ENCODE results near the gene DNASE1L3. TPM values are rescaled to one million over a fixed set of nuclear protein-coding genes. Genes with fewer than 3 reads are reported as not detected.
A peak's percentile ranks its signal among the peaks of the same experiment; 100 is the strongest.

The DNASE1L3 gene
- total and polyA plus RNA-seq, 2 of the 13 experiments (the other 11 are each of a cell fraction or from before 2014, with no cell fraction given) = 0.86 to 1.7 TPM

GRCh38 chr3:58237941-58238681, 27.3 kb upstream of the DNASE1L3 start (continued):
- TF ChIP-seq PHF8 (CRISPR knock-in tag; IDR thresholded peaks at IDR 0.05) (0 out of 2 replicates have a peak, but pooled peaks have one; percentile 8), ZNF292 (CRISPR knock-in tag; IDR thresholded peaks at IDR 0.05; ENCODE audit: borderline replicate concordance, low read depth) (peak; percentile 84), TFDP1 (CRISPR knock-in tag; IDR thresholded peaks at IDR 0.05; ENCODE audit: borderline replicate concordance) (peak; percentile 80; the same call in 1 of the 2 replicates), MXD1 (CRISPR knock-in tag; IDR thresholded peaks at IDR 0.05) (peak; percentile 83), TGIF2 (CRISPR knock-in tag; IDR thresholded peaks at IDR 0.05) (peak; percentile 82), ARID5B (CRISPR knock-in tag; IDR thresholded peaks at IDR 0.05) (peak; percentile 39; the same call in 1 of the 2 replicates), MYNN (CRISPR knock-in tag; IDR thresholded peaks at IDR 0.05; ENCODE audit: low read depth) (no peak), ZNF746 (CRISPR knock-in tag; IDR thresholded peaks at IDR 0.05) (peak; percentile 34; the same call in 1 of the 2 replicates), SAP130 (CRISPR knock-in tag; IDR thresholded peaks at IDR 0.05; ENCODE audit: low read depth) (peak; percentile 87), ZIK1 (CRISPR knock-in tag; IDR thresholded peaks at IDR 0.05; ENCODE audit: borderline replicate concordance, low read depth) (0 out of 2 replicates have a peak, but pooled peaks have one; percentile 28), ZMYM4 (CRISPR knock-in tag; IDR thresholded peaks at IDR 0.05) (peak; percentile 38; the same call in 1 of the 2 replicates), MXI1 (IDR thresholded peaks at IDR 0.05; ENCODE audit: borderline replicate concordance, low read depth, low read length) (peak; percentile 76; the same call in 1 of the 3 replicates), KDM2A (CRISPR knock-in tag; IDR thresholded peaks at IDR 0.05; ENCODE audit: borderline replicate concordance, low read depth) (peak; percentile 53; the same call in 1 of the 2 replicates), TFE3 (CRISPR knock-in tag; IDR thresholded peaks at IDR 0.05) (0 out of 2 replicates have a peak, but pooled peaks have one; percentile 25), ZFY (CRISPR knock-in tag; IDR thresholded peaks at IDR 0.05) (peak; percentile 31)
